ENCODE data around the gene DMD. TPM values are rescaled to one million over a fixed set of nuclear protein-coding genes. Genes with fewer than 3 reads are reported as not detected.

The DMD gene
- total RNA-seq, 1 donor from 2014 or later: 131 TPM

DNA sequence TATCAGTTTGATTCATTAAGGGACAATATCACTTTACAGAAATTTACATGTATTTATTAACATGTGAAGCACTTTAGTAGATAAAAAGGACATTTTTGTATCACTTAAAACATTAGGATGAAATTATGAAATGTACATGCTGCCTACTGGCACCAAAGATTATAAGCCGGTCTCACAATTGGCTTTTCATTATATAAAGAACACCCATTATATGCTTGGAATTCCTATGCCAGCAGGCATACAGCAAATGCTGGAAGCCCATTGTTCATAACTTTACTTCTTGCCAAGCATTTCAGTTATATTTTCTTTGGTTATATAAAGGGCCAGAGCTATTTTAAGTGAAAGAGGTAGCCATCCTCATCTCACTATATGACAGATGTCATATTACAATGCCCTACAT lies 145.9 kb downstream of the DMD start:
- DNase-seq: no peak
- intact Hi-C loops (cut with micrococcal nuclease): no loop called here
- no peak for ATAC-seq

- no peak for DNase-seq
- no peak for ATAC-seq
- intact Hi-C loops (cut with micrococcal nuclease): no loop called here
Observed at GRCh38 chrX:33062041-33062440, 149.3 kb downstream of the DMD start.

DNA sequence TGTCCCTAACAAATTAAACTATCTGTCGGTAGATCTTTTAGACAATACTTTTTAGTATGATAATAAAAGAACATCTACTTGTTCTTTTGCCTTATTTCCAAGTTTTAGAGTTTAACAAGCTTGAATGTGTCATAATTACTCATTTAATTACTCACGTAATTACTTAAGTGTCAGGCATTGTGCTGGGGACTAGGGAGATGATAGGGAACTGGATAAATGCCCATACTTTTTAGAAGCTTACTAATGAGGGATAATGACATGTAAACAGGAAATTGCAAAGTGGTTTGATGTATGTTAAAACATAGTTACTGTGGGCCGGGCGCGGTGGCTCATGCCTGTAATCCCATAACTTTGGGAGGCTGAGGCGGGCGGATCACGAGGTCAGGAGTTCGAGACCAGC lies 158.3 kb downstream of the DMD start:
- ATAC-seq: no peak

DNA sequence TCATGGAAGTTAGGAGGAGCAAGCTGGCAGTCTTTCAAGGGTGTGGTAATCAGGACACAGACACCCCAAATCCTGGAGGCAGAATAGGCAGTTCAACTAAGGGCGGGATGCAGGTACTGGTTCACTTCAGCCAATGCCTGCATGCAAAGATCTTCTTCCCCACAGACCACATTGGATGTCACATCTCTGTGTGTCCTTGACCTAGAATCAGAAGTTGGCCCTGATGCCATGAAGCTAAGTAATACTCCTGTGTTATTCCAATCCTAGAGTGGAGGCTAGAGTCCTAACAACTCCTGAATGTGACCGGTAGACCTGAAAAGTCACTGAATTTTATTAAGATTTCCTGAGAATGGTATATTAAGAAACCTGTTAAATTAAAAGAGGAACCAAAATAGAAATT lies 165.5 kb downstream of the DMD start:
- intact Hi-C loops (cut with micrococcal nuclease): no loop called here
- no peak for DNase-seq
- peak; percentile 62 for ATAC-seq

More for the DNA sequence above, 158.3 kb downstream of the DMD start:
- DNase-seq: no peak
- intact Hi-C loops (cut with micrococcal nuclease): no loop called here

GRCh38 chrX:33045245-33045644 lies 166.1 kb downstream of the DMD start:
- DNase-seq (no peak), ATAC-seq (no peak)
- intact Hi-C loops (cut with micrococcal nuclease): no loop called here

DNA sequence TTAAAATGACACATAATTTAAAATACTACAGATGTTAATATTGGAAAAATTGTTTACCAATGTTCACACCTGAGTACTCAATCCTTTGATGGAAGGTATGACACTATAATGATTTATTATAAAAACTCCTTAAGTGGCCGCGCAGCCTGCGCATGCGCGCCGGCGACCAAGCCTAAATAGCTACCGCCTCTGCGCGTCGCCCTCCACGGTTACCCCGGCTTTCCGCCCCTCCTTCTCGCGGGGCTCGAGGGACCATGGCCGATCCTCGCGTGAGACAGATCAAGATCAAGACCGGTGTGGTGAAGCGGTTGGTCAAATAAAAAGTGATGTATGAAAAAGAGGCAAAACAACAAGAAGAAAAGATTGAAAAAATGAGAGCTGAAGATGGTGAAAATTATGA lies 170.2 kb downstream of the DMD start:
- intact Hi-C loops (cut with micrococcal nuclease): no loop called here
- DNase-seq: no peak
- ATAC-seq: no peak

DNA sequence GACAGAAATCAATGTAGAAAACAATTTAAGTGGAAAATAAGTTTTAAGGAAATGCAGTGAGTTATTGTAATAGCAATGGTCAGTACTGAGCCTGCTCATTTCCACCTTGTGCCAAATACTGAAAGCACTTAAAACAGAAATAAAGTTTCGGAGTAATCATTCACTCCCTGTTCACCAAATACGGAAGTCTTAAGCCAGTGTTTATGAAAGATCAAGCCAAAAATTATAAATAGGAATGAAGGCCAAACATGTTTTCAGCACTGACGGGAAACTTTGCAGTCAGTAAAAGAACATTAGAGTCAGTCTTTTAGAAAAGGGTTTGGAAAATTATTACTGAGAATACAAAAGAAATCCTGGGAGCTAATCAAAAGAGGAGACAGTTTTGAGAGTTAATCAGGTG lies 178.6 kb downstream of the DMD start:
- DNase-seq: no peak
- intact Hi-C loops (cut with micrococcal nuclease): no loop called here
- no peak for ATAC-seq

- ATAC-seq: no peak
Observed at GRCh38 chrX:33014949-33015348, 196.4 kb downstream of the DMD start.

DNA sequence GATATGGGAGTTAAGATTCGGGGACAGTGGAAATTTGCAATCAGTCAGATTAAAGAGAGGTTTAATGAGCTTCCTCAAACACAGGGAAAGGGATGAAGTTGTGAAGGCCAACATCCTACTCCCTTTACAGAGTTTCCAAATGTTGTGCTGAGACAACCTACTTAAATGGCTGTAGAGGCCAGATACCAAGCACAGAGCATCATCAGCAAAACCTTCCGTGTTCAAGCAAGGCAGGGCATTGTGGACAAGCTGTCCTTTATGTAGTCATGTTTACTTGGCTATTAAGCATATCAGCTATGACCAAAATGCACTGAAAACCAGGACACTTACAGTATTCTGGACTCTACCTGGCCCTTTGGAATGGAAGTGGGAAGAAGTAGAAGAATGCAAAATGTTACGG lies 197.3 kb downstream of the DMD start:
- no peak for ATAC-seq
- no peak for DNase-seq
- intact Hi-C loops (cut with micrococcal nuclease): no loop called here

More at GRCh38 chrX:33014949-33015348, 196.4 kb downstream of the DMD start:
- intact Hi-C loops (cut with micrococcal nuclease): no loop called here
- DNase-seq: no peak

GRCh38 chrX:33001107-33001506 lies 210.2 kb downstream of the DMD start:
- DNase-seq: no peak
- intact Hi-C loops (cut with micrococcal nuclease): no loop called here
- ATAC-seq: no peak

DNA sequence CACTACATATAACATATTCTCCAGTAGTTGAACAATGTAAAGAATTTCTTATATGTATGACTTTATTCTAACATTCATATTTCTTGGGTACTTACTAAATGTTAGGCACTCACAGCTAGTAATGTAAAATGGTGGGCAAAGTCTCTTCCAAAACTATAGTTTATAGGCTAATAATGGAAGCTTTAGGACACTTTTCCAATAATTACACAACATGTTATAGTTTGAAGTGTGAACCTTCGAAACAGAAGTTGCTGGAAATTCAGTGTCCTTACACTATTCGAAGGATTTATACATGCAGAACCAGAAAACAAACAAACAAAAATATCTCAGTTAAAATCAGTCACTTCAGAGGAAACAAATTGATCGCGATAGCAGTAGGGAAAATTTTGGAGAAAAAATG lies 212.6 kb downstream of the DMD start:
- intact Hi-C loops (cut with micrococcal nuclease): no loop called here

DNA sequence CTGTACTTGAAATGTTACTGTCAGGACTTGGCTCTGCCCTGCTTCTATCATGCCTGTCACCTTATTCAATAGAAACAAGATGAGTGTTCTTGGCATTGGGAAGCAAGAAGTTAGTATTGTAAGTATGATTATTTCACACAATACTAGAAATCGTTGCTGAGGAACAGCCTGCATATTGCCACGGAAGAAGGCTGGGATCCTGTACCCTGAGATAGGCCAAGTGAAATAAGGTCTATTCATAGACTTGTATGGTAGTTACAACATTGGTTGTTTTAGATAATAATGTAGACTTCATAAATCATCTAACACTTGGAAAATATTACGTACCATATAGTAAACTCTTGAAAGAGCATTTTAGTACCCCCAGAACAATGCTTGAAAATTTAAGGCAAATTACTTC lies 215.9 kb downstream of the DMD start:
- DNase-seq: no peak
- ATAC-seq: peak; percentile 33
- intact Hi-C loops (cut with micrococcal nuclease): no loop called here

More for the DNA sequence above, 212.6 kb downstream of the DMD start:
- no peak for DNase-seq
- no peak for ATAC-seq

- intact Hi-C loops (cut with micrococcal nuclease): no loop called here
- peak; percentile 91 for ATAC-seq
- peak; percentile 42 for DNase-seq
Observed at GRCh38 chrX:32987142-32987541, 224.2 kb downstream of the DMD start.

- DNase-seq (no peak), ATAC-seq (no peak)
- intact Hi-C loops (cut with micrococcal nuclease): no loop called here
Observed at GRCh38 chrX:32985544-32985943, 225.8 kb downstream of the DMD start.

DNA sequence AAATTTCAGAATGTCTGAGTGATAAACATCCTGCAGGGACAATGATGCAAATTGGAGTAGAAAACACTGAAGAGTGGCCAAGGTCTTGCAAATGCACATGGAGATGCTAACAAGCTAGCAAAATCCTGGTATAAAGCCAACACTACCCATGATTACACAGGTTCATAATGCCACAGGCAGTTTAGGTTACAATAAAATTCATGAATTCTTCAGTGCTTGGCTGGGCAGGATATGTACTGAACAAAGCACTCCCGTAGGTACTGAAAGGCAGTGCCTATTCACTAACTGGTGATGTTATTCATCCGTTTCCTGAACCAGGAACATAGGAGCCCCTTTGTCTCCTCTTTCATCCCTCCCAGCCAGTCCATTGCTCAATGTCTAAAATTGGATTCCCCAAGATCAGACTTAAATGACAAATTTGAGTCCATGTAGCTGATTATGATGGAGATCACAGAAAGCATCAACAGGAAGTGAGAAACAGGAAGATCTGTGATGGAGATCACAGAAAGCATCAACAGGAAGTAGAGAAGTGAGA lies 244.5 kb downstream of the DMD start:
- DNase-seq (no peak), ATAC-seq (no peak)
- intact Hi-C loops (cut with micrococcal nuclease): no loop called here

- ATAC-seq (no peak), DNase-seq (no peak)
- intact Hi-C loops (cut with micrococcal nuclease): no loop called here
Observed at GRCh38 chrX:32954125-32954524, 257.2 kb downstream of the DMD start.

GRCh38 chrX:32948130-32948529 lies 263.2 kb downstream of the DMD start:
- DNase-seq: no peak
- intact Hi-C loops (cut with micrococcal nuclease): no loop called here
- no peak for ATAC-seq

GRCh38 chrX:32937043-32937442 lies 274.3 kb downstream of the DMD start:
- ATAC-seq: peak; percentile 38

DNA sequence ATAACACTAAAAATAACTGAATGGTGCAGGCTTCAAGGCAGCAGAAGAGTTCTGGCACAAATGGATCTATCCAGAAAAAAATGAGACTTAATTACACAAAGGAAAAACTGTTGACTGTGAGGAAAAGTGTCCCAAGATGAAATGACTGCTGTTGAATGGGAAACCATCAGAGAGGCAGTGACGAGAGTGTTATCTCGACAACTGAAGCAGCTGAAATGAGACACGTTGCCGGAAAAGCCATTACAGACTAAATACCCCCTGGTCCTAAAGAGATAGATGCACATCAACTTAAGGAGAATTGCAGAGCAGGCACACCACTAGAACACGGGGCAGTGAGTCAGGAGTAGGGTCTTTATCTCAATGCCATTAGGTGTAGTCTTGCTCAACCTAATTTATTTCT lies 277.8 kb downstream of the DMD start:
- intact Hi-C loops (cut with micrococcal nuclease): no loop called here
- ATAC-seq: no peak
- no peak for DNase-seq

More at GRCh38 chrX:32937043-32937442, 274.3 kb downstream of the DMD start:
- intact Hi-C loops (cut with micrococcal nuclease): no loop called here
- no peak for DNase-seq

- DNase-seq (no peak), ATAC-seq (no peak)
- intact Hi-C loops (cut with micrococcal nuclease): no loop called here
Observed at GRCh38 chrX:32929040-32929439, 282.3 kb downstream of the DMD start.

DNA sequence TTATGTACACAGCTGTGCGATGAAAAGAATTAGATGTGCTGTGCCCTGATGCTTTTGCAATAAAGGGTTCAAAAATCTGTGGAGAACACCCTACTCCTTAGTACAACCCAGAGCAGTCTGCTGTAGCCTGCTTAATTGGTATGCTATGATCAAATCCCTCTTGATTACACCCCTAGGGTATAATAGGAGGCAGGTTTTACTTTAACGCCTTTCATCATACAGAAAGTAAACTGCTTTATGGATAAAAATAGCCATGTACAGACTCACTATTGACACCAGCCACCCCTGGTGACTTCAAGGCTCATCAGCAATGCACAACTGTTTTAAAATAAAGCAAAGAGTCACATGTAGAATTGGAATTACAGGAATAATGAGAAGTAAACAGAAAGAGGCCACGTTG lies 315.3 kb downstream of the DMD start:
- DNase-seq (no peak), ATAC-seq (peak; percentile 40)
- intact Hi-C loops (cut with micrococcal nuclease): no loop called here

DNA sequence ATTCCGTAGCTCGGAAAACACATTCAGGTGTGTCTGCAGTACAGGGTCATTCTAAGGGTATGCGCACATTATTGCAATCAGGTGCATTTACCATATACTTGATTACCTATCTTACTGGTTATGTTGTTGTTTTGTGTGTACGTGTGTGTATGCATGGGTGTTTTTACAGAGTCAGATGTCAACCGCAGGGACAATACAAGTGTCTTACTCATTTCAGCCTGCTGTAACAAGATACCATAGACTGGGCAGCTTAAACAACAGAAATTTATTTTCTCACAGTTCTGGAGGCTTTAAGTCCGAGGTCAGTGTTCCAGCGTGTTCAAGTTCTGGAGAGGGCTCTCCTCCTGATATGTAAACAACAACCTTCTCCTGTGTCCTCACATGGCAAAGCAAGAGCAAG lies 316.7 kb downstream of the DMD start:
- DNase-seq (no peak), ATAC-seq (no peak)
- intact Hi-C loops (cut with micrococcal nuclease): no loop called here
